Breast epithelium (tissue), 3 donors: ENCODE measurements around the gene BTN1A1.

Experiments
- POLR2A ChIP-seq: fragments of 450-650 bp; IDR thresholded peaks from one replicate; pipeline ENCODE4 v1.6.1; 2016; ENCODE audit warnings: antibody characterized with exemption, mild to moderate bottlenecking, moderate library complexity
- TF ChIP-seq, protein P1 (sequence below), 3 donors: fragments of 450-650 bp; IDR thresholded peaks; one replicate each; pipeline ENCODE4 v1.5.1; 2016 to 2017; ENCODE audit warnings: antibody characterized with exemption in 3 of 3, mild to moderate bottlenecking in 3 of 3, moderate library complexity in 3 of 3

GRCh38 chr6:26474439-26474881, 25.6 kb upstream of the BTN1A1 start:
- TF ChIP-seq, protein P1, sequence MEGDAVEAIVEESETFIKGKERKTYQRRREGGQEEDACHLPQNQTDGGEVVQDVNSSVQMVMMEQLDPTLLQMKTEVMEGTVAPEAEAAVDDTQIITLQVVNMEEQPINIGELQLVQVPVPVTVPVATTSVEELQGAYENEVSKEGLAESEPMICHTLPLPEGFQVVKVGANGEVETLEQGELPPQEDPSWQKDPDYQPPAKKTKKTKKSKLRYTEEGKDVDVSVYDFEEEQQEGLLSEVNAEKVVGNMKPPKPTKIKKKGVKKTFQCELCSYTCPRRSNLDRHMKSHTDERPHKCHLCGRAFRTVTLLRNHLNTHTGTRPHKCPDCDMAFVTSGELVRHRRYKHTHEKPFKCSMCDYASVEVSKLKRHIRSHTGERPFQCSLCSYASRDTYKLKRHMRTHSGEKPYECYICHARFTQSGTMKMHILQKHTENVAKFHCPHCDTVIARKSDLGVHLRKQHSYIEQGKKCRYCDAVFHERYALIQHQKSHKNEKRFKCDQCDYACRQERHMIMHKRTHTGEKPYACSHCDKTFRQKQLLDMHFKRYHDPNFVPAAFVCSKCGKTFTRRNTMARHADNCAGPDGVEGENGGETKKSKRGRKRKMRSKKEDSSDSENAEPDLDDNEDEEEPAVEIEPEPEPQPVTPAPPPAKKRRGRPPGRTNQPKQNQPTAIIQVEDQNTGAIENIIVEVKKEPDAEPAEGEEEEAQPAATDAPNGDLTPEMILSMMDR (IDR thresholded peaks at IDR 0.05): no peak
- no peak for TF ChIP-seq POLR2A
